ENCODE data around the gene GTSE1.

The GTSE1 gene

DNA sequence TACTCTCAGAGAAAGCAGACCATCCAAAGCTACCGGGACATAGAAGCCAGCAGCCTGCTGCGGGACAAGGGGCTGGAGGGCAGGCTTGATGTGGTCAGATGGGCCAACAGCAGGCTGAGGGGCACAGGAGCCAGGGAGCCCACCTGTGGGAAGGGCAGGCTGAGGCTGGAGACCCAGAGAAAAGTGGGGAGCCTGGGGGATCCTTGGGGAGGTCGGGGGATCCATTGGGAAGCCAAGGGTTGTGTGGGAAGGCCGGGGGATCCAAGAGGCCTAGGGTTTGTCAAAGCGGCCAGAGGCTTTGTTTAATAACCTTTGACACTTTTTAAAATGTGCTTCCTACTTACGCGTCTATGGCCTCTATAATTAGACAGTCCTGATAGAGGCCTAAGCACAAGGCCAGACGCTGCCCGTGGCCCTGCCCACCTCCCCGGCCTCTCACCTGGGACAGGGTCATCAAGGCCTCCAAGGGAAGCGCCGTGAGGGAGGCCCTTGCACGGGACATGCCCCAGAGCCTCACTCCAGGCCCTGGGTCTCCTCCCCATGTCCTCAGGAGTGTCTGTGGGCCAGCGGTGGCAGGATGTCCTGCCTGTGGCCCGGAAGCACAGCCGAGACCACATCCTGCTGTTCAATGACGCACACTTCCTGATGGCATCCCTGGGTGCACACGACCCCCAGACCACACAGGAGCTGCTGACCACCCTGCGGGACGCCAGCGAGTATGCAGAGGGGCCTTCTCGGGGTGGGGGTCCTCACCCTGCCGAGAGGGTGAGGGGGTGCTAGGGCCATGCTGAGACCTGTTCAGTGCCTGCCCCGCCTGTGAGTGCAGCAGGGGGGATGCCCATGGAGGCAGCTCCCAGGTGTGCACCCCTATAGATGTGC, 8.6 kb upstream of the GTSE1 start:
- TF ChIP-seq, protein P1, sequence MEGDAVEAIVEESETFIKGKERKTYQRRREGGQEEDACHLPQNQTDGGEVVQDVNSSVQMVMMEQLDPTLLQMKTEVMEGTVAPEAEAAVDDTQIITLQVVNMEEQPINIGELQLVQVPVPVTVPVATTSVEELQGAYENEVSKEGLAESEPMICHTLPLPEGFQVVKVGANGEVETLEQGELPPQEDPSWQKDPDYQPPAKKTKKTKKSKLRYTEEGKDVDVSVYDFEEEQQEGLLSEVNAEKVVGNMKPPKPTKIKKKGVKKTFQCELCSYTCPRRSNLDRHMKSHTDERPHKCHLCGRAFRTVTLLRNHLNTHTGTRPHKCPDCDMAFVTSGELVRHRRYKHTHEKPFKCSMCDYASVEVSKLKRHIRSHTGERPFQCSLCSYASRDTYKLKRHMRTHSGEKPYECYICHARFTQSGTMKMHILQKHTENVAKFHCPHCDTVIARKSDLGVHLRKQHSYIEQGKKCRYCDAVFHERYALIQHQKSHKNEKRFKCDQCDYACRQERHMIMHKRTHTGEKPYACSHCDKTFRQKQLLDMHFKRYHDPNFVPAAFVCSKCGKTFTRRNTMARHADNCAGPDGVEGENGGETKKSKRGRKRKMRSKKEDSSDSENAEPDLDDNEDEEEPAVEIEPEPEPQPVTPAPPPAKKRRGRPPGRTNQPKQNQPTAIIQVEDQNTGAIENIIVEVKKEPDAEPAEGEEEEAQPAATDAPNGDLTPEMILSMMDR (IDR thresholded peaks at IDR 0.05), result no peak
- H3K27ac ChIP-seq, result peak overlapping the region; percentile 11
- no peaks in the 10 kb centered on the region for H3K27me3 ChIP-seq (ENCODE audit: control insufficient read depth, insufficient read depth, low read length)
- no peak overlapping the region for H3K4me2 ChIP-seq (ENCODE audit: low read length)
- H3K4me1 ChIP-seq, result no peaks in the 10 kb centered on the region
- no peak overlapping the region for H2AFZ ChIP-seq
- no peak overlapping the region for H3K9ac ChIP-seq
- H3K36me3 ChIP-seq (ENCODE audit: control insufficient read depth, insufficient read depth, low read length), result no peaks in the 10 kb centered on the region
- no peak overlapping the region for H3K4me3 ChIP-seq (ENCODE audit: low read depth, low read length)
- H3K79me2 ChIP-seq, result no peaks in the 10 kb centered on the region
- no peaks in the 10 kb centered on the region for H3K9me3 ChIP-seq (ENCODE audit: control insufficient read depth, low read length)

DNA sequence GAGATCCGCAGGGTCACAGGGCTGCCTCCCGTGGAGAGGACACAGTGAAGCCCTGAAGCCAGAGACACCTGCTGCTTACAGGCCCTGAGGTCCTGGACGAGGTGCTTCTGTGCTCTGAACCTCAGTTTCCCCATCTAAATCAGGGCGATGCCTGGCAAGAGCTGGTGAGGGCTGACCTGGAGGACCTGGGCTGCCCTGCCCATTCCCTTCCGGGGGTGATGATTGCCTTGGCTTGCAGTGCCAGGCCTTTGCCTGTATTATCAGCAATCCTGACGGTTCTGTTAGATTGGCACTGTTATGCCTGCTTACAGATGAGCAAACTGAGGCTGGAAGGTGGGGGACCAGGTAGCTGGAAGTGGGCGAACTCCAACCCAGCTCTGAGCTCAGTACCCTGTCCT, 7.8 kb upstream of the GTSE1 start:
- no peaks in the 10 kb centered on the region for H3K4me1 ChIP-seq
- TF ChIP-seq, protein P1 (IDR thresholded peaks at IDR 0.05), result no peak
- no peak overlapping the region for H3K27ac ChIP-seq
- H3K4me2 ChIP-seq (ENCODE audit: low read length), result no peak overlapping the region
- H3K27me3 ChIP-seq (ENCODE audit: control insufficient read depth, insufficient read depth, low read length), result no peaks in the 10 kb centered on the region
- H3K9ac ChIP-seq, result no peak overlapping the region
- H3K9me3 ChIP-seq (ENCODE audit: control insufficient read depth, low read length), result no peaks in the 10 kb centered on the region
- H2AFZ ChIP-seq, result no peak overlapping the region
- no peak overlapping the region for H3K4me3 ChIP-seq (ENCODE audit: low read depth, low read length)
- H3K36me3 ChIP-seq (ENCODE audit: control insufficient read depth, insufficient read depth, low read length), result no peaks in the 10 kb centered on the region
- H3K79me2 ChIP-seq, result no peaks in the 10 kb centered on the region

- Histone ChIP-seq H3K36me3 (ENCODE audit: control insufficient read depth, insufficient read depth, low read length) (no peaks in the 10 kb centered on the region), H3K27ac (no peak overlapping the region), H3K27me3 (ENCODE audit: control insufficient read depth, insufficient read depth, low read length) (no peaks in the 10 kb centered on the region), H3K79me2 (no peaks in the 10 kb centered on the region), H2AFZ (no peak overlapping the region), H3K4me3 (ENCODE audit: low read depth, low read length) (no peak overlapping the region), H3K9ac (no peak overlapping the region), H3K9me3 (ENCODE audit: control insufficient read depth, low read length) (no peaks in the 10 kb centered on the region), H3K4me1 (no peaks in the 10 kb centered on the region), H3K4me2 (ENCODE audit: low read length) (no peak overlapping the region)
- TF ChIP-seq, protein P1 (IDR thresholded peaks at IDR 0.05), result no peak
These were observed 7.3 kb upstream of the GTSE1 start for GRCh38 chr22:46289244-46289891.

GRCh38 chr22:46290121-46290842, 6.4 kb upstream of the GTSE1 start:
- Histone ChIP-seq H3K4me1 (no peaks in the 10 kb centered on the region), H3K4me2 (ENCODE audit: low read length) (no peak overlapping the region), H3K27me3 (ENCODE audit: control insufficient read depth, insufficient read depth, low read length) (no peaks in the 10 kb centered on the region), H3K4me3 (ENCODE audit: low read depth, low read length) (no peak overlapping the region), H3K79me2 (no peaks in the 10 kb centered on the region), H2AFZ (no peak overlapping the region), H3K9me3 (ENCODE audit: control insufficient read depth, low read length) (no peaks in the 10 kb centered on the region), H3K9ac (no peak overlapping the region), H3K36me3 (ENCODE audit: control insufficient read depth, insufficient read depth, low read length) (no peaks in the 10 kb centered on the region), H3K27ac (no peak overlapping the region)
- TF ChIP-seq, protein P1 (IDR thresholded peaks at IDR 0.05), result no peak

Data from parathyroid adenoma (tissue), 2 donors.